Suprapubic skin (tissue), 4 donors: ENCODE data around the gene NELL1. TPM values are rescaled to one million over a fixed set of nuclear protein-coding genes. Genes with fewer than 3 reads are reported as not detected.

Experiments
- DNase-seq, 2 donors: peaks; one replicate each; pipeline ENCODE4 v3.0.0-alpha.2; 2019; ENCODE audit warnings: low spot score in 2 of 2
- H3K27ac ChIP-seq: fragments of 200-600 bp; sonication (generic); one replicate; pipeline ENCODE4 v1.5.1; 2019
- H3K27me3 ChIP-seq: fragments of 200-600 bp; sonication (generic); one replicate; pipeline ENCODE4 v1.5.1; 2019
- H3K36me3 ChIP-seq: fragments of 200-600 bp; sonication (generic); one replicate; pipeline ENCODE4 v1.5.1; 2019
- H3K4me1 ChIP-seq: fragments of 200-600 bp; sonication (generic); one replicate; pipeline ENCODE4 v1.5.1; 2019
- H3K4me3 ChIP-seq: fragments of 200-600 bp; sonication (generic); one replicate; pipeline ENCODE4 v1.5.1; 2019; ENCODE audit warnings: mild to moderate bottlenecking
- H3K9me3 ChIP-seq: fragments of 200-600 bp; sonication (generic); one replicate; pipeline ENCODE4 v1.5.1; 2019
- CTCF ChIP-seq, 2 donors: fragments of 200-600 bp in 1 of 2; fragments of 450-650 bp in 1 of 2; sonication (generic) in 1 of 2; IDR thresholded peaks; one replicate each; pipeline ENCODE4 v1.5.1; 2016 to 2019; ENCODE audit warnings: antibody characterized with exemption in 2 of 2, mild to moderate bottlenecking in 1 of 2, moderate library complexity in 1 of 2
- EP300 ChIP-seq: sonication (generic); formaldehyde crosslinking; IDR thresholded peaks from one replicate; pipeline ENCODE4 v1.6.1; 2017; ENCODE audit warnings: antibody characterized with exemption
- POLR2A ChIP-seq, 2 donors: fragments of 450-650 bp; IDR thresholded peaks; one replicate each; pipeline ENCODE4 v1.6.1; 2017; ENCODE audit warnings: antibody characterized with exemption in 2 of 2, mild to moderate bottlenecking in 2 of 2, moderate library complexity in 2 of 2
- POLR2AphosphoS5 ChIP-seq, 3 donors: sonication (generic); formaldehyde crosslinking; IDR thresholded peaks; one replicate each; pipeline ENCODE4 v1.6.1; 2017; ENCODE audit warnings: antibody characterized with exemption in 3 of 3
- WGBS: methylation state at CpG from one replicate; pipeline ENCODE4 v1.1.5; 2018; 5-methylcytosine and 5-hydroxymethylcytosine counted together
- total RNA-seq, 4 donors: library from RNA; depleted of rRNA; stranded (reverse); fragments of >200 nt; gene quantifications; one replicate each; pipeline ENCODE4 v1.1.0, GENCODE V29; 2016

NELL1 gene
- total RNA-seq, 4 donors from 2014 or later: 0.18 to 3.9 TPM; not detected in 2

GRCh38 chr11:20966489-20966888 is 297.1 kb downstream of the NELL1 start:
- H3K4me3 ChIP-seq: no peak overlapping the region
- TF ChIP-seq EP300 (no peak), POLR2A (IDR thresholded peaks at IDR 0.05) (no peak), POLR2AphosphoS5 (IDR thresholded peaks at IDR 0.05) (no peak)
- H3K36me3 ChIP-seq: no peaks in the 10 kb centered on the region
- no peaks in the 10 kb centered on the region for H3K4me1 ChIP-seq
- H3K9me3 ChIP-seq: no peaks in the 10 kb centered on the region
- 71% methylated on average over 3 of the region's 3 CpGs for WGBS
- H3K27me3 ChIP-seq: no peaks in the 10 kb centered on the region
- no peak for DNase-seq
- no peak overlapping the region for H3K27ac ChIP-seq

- Histone ChIP-seq H3K36me3 (no peaks in the 10 kb centered on the region), H3K9me3 (no peaks in the 10 kb centered on the region), H3K27me3 (no peaks in the 10 kb centered on the region), H3K27ac (no peak overlapping the region), H3K4me3 (no peak overlapping the region), H3K4me1 (no peaks in the 10 kb centered on the region)
- no peak for DNase-seq
- WGBS: 58% methylated on average over 7 of the region's 7 CpGs
- TF ChIP-seq POLR2AphosphoS5 (IDR thresholded peaks at IDR 0.05) (no peak), POLR2A (IDR thresholded peaks at IDR 0.05) (no peak), EP300 (no peak), CTCF (IDR thresholded peaks at IDR 0.05) (no peak)
Observed at GRCh38 chr11:20973940-20974559, 304.7 kb downstream of the NELL1 start.

GRCh38 chr11:20980736-20981135 is 311.4 kb downstream of the NELL1 start:
- TF ChIP-seq POLR2AphosphoS5 (IDR thresholded peaks at IDR 0.05): no peak
- no peak for TF ChIP-seq CTCF (IDR thresholded peaks at IDR 0.05)
- no peak for TF ChIP-seq EP300
- no peak for TF ChIP-seq POLR2A (IDR thresholded peaks at IDR 0.05)
- no peak overlapping the region for H3K27ac ChIP-seq
- H3K4me3 ChIP-seq: no peak overlapping the region
- DNase-seq: no peak
- H3K9me3 ChIP-seq: no peaks in the 10 kb centered on the region
- H3K36me3 ChIP-seq: no peaks in the 10 kb centered on the region
- H3K4me1 ChIP-seq: no peaks in the 10 kb centered on the region
- no peaks in the 10 kb centered on the region for H3K27me3 ChIP-seq

GRCh38 chr11:20990447-20990846 is 321.1 kb downstream of the NELL1 start:
- TF ChIP-seq CTCF (IDR thresholded peaks at IDR 0.05) (no peak), EP300 (no peak), POLR2A (IDR thresholded peaks at IDR 0.05) (no peak), POLR2AphosphoS5 (IDR thresholded peaks at IDR 0.05) (no peak)
- WGBS: 53% methylated on average over 1 of the region's 1 CpG

GRCh38 chr11:20991471-20991870 is 322.1 kb downstream of the NELL1 start:
- Histone ChIP-seq H3K4me1 (no peaks in the 10 kb centered on the region), H3K36me3 (no peaks in the 10 kb centered on the region), H3K27me3 (no peaks in the 10 kb centered on the region), H3K4me3 (no peak overlapping the region), H3K27ac (no peak overlapping the region), H3K9me3 (no peaks in the 10 kb centered on the region)
- WGBS: 36% methylated on average over 6 of the region's 6 CpGs
- no peak for TF ChIP-seq EP300
- TF ChIP-seq CTCF (IDR thresholded peaks at IDR 0.05): no peak
- no peak for TF ChIP-seq POLR2AphosphoS5 (IDR thresholded peaks at IDR 0.05)
- TF ChIP-seq POLR2A (IDR thresholded peaks at IDR 0.05): no peak
- no peak for DNase-seq

More at GRCh38 chr11:20990447-20990846, 321.1 kb downstream of the NELL1 start:
- no peaks in the 10 kb centered on the region for H3K9me3 ChIP-seq
- H3K27me3 ChIP-seq: no peaks in the 10 kb centered on the region
- H3K4me1 ChIP-seq: no peaks in the 10 kb centered on the region
- H3K27ac ChIP-seq: no peak overlapping the region
- H3K36me3 ChIP-seq: no peaks in the 10 kb centered on the region
- DNase-seq: no peak
- H3K4me3 ChIP-seq: no peak overlapping the region

GRCh38 chr11:21007297-21007696 is 337.9 kb downstream of the NELL1 start:
- TF ChIP-seq POLR2A (IDR thresholded peaks at IDR 0.05) (no peak), CTCF (IDR thresholded peaks at IDR 0.05) (no peak), POLR2AphosphoS5 (IDR thresholded peaks at IDR 0.05) (no peak), EP300 (no peak)
- Histone ChIP-seq H3K36me3 (no peaks in the 10 kb centered on the region), H3K9me3 (no peaks in the 10 kb centered on the region), H3K27me3 (no peaks in the 10 kb centered on the region), H3K27ac (no peak overlapping the region), H3K4me3 (no peak overlapping the region), H3K4me1 (no peaks in the 10 kb centered on the region)
- no peak for DNase-seq
- 58% methylated on average over 3 of the region's 3 CpGs for WGBS
